Esophagus squamous epithelium (tissue), 5 donors: ENCODE results near the gene ASB8. TPM values are rescaled to one million over a fixed set of nuclear protein-coding genes. Genes with fewer than 3 reads are reported as not detected.
A peak's percentile ranks its signal among the peaks of the same experiment; 100 is the strongest.

Experiments used
- DNase-seq: peaks from one replicate; lab custom pipeline; 2025; lab: John Stamatoyannopoulos, UW
- H3K27ac ChIP-seq, 4 donors: fragments of 200-600 bp; sonication (generic); one replicate each; pipeline ENCODE4 v1.5.1; 2016 to 2019; ENCODE audit warnings: mild to moderate bottlenecking in 1 of 4
- H3K27me3 ChIP-seq, 4 donors: fragments of 200-600 bp; sonication (generic); 1 replicate in 3 of 4; 2 replicates in 1 of 4; pipeline versions ENCODE4 v1.5.1 to v1.6.0; 2017 to 2021; ENCODE audit warnings: antibody characterized with exemption in 1 of 4
- H3K36me3 ChIP-seq, 3 donors: fragments of 200-600 bp; sonication (generic); one replicate each; pipeline ENCODE4 v1.5.1; 2016 to 2019
- H3K4me1 ChIP-seq, 3 donors: fragments of 200-600 bp; sonication (generic); one replicate each; pipeline ENCODE4 v1.5.1; 2017 to 2019
- H3K4me3 ChIP-seq, 4 donors: fragments of 200-600 bp; sonication (generic); 1 replicate in 3 of 4; 2 replicates in 1 of 4; pipeline ENCODE4 v1.5.1; 2016 to 2019; ENCODE audit warnings: mild to moderate bottlenecking in 2 of 4, moderate library complexity in 1 of 4
- H3K9me3 ChIP-seq, 3 donors: fragments of 200-600 bp; sonication (generic); one replicate each; pipeline ENCODE4 v1.5.1; 2016 to 2019
- CTCF ChIP-seq, 6 experiments: fragments of 450-650 bp in 4 of 6; fragments of 200-600 bp in 2 of 6; sonication (generic) in 2 of 6; IDR thresholded peaks; one replicate each; pipeline ENCODE4 v1.5.1; 2016 to 2019; ENCODE audit warnings: antibody characterized with exemption in 6 of 6, mild to moderate bottlenecking in 4 of 6, moderate library complexity in 4 of 6
- POLR2A ChIP-seq, 4 donors: fragments of 450-650 bp; IDR thresholded peaks; one replicate each; pipeline ENCODE4 v1.6.1; 2017; ENCODE audit warnings: antibody characterized with exemption in 4 of 4, mild to moderate bottlenecking in 4 of 4, moderate library complexity in 3 of 4
- WGBS, 2 donors: methylation state at CpG; one replicate each; pipeline ENCODE4 v1.1.5; 2018; 5-methylcytosine and 5-hydroxymethylcytosine counted together
- intact Hi-C: fragments of 100-400 bp; cut with DNase I; formaldehyde crosslinking; loops from one replicate; pipeline ENCODE4 v1.15.0; 2022
- total RNA-seq, 4 donors: library from RNA; depleted of rRNA; stranded (reverse); fragments of >200 nt; gene quantifications; one replicate each; pipeline ENCODE4 v1.1.0, GENCODE V29; 2016
- donor health status: DM: yes; HTN: yes; CAD: no.

ASB8 gene
- total RNA-seq, result 10 to 100 TPM; 13.2 to 28.2 (median 24.8) TPM

GRCh38 chr12:48157018-48157888 lies at the start of gene ASB8:
Gene ASB8, minus strand, starts transcription at chr12:48157515. Its CDS starts 4,019 bp downstream, at chr12:48153496.
- TF ChIP-seq CTCF (IDR thresholded peaks at IDR 0.05), result peak in 4 of 6 experiments; percentile 50 to 68 (median 57)
- peak in 1 of 4 donors; percentile 12 for TF ChIP-seq POLR2A (IDR thresholded peaks at IDR 0.05)
- Histone ChIP-seq H3K4me3 (peak within 1 kb of the TSS; percentile 67 to 99 (median 79)), H3K9me3 (no peaks in the 10 kb centered on the region), H3K4me1 (peaks cover 3 to 23% (median 9%) of the 10 kb centered on the region in 3 donors), H3K36me3 (peaks cover 0 to 23% (median 0%) of the 10 kb centered on the region in 3 donors), H3K27ac (peak within 1 kb of the TSS; percentile 83 to 92 (median 87)), H3K27me3 (no peaks in the 10 kb centered on the region)
- intact Hi-C loops, result no loop called here
- 0% methylated on average over 16 to 42 of the region's 56 CpGs for WGBS, 2 donors
- peak; percentile 93 for DNase-seq

- no peak within 1 kb of the TSS for H3K27ac ChIP-seq
- TF ChIP-seq POLR2A (IDR thresholded peaks at IDR 0.05) (no peak), CTCF (IDR thresholded peaks at IDR 0.05) (no peak)
- H3K27me3 ChIP-seq, result no peaks in the 10 kb centered on the region
- 87 to 88% methylated on average over 4 of the region's 4 CpGs for WGBS, 2 donors
- H3K4me1 ChIP-seq, result peaks cover 0 to 25% (median 3%) of the 10 kb centered on the region in 3 donors
- intact Hi-C loops, result no loop called here
- H3K4me3 ChIP-seq, result no peak within 1 kb of the TSS
- H3K36me3 ChIP-seq, result peaks cover 0 to 6% (median 0%) of the 10 kb centered on the region in 3 donors
- no peak for DNase-seq
- peaks cover 0 to 44% (median 19%) of the 10 kb centered on the region in 3 donors for H3K9me3 ChIP-seq
Measured at GRCh38 chr12:48203192-48203591, 45.9 kb upstream of the ASB8 start, which contains the start of gene OR10AD1. Gene OR10AD1, minus strand, starts transcription at chr12:48203292. Its CDS starts 0 bp downstream, at chr12:48203292.

- no peaks in the 10 kb centered on the region for H3K27me3 ChIP-seq
- H3K4me3 ChIP-seq, result no peak overlapping the region
- peaks cover 0 to 26% (median 3%) of the 10 kb centered on the region in 3 donors for H3K4me1 ChIP-seq
- 91 to 96% methylated on average over 8 of the region's 8 CpGs for WGBS, 2 donors
- H3K9me3 ChIP-seq, result peaks cover 0 to 40% (median 15%) of the 10 kb centered on the region in 3 donors
- TF ChIP-seq CTCF (IDR thresholded peaks at IDR 0.05) (no peak), POLR2A (IDR thresholded peaks at IDR 0.05) (no peak)
- no peak overlapping the region for H3K27ac ChIP-seq
- intact Hi-C loops, result no loop called here
- H3K36me3 ChIP-seq, result peaks cover 0 to 6% (median 0%) of the 10 kb centered on the region in 3 donors
- no peak for DNase-seq
Measured at GRCh38 chr12:48202766-48203165, 45.5 kb upstream of the ASB8 start.

GRCh38 chr12:48201516-48201915 lies 44.2 kb upstream of the ASB8 start:
- H3K27ac ChIP-seq, result no peak overlapping the region
- H3K4me1 ChIP-seq, result peaks cover 0 to 38% (median 3%) of the 10 kb centered on the region in 3 donors
- no peak for DNase-seq
- intact Hi-C loops, result no loop called here
- WGBS, 2 donors, result 89 to 97% methylated on average over 3 of the region's 3 CpGs
- no peak overlapping the region for H3K4me3 ChIP-seq
- peaks cover 0 to 6% (median 0%) of the 10 kb centered on the region in 3 donors for H3K36me3 ChIP-seq
- TF ChIP-seq POLR2A (IDR thresholded peaks at IDR 0.05) (no peak), CTCF (IDR thresholded peaks at IDR 0.05) (no peak)
- H3K27me3 ChIP-seq, result no peaks in the 10 kb centered on the region
- peaks cover 0 to 27% (median 8%) of the 10 kb centered on the region in 3 donors for H3K9me3 ChIP-seq

- 80% methylated on average over 3 of the region's 3 CpGs for WGBS, 2 donors
Measured at GRCh38 chr12:48201091-48201490, 43.8 kb upstream of the ASB8 start.

More at GRCh38 chr12:48201091-48201490, 43.8 kb upstream of the ASB8 start:
- Histone ChIP-seq H3K27me3 (no peaks in the 10 kb centered on the region), H3K36me3 (peaks cover 0 to 6% (median 0%) of the 10 kb centered on the region in 3 donors), H3K9me3 (peaks cover 0 to 24% (median 4%) of the 10 kb centered on the region in 3 donors), H3K4me1 (peaks cover 0 to 41% (median 3%) of the 10 kb centered on the region in 3 donors), H3K27ac (no peak overlapping the region), H3K4me3 (no peak overlapping the region)
- no peak for TF ChIP-seq POLR2A (IDR thresholded peaks at IDR 0.05)
- no peak for TF ChIP-seq CTCF (IDR thresholded peaks at IDR 0.05)
- intact Hi-C loops, result no loop called here
- DNase-seq, result no peak
